Endothelial cell of umbilical vein (primary cell): ENCODE data around the gene XRCC4. TPM values are rescaled to one million over a fixed set of nuclear protein-coding genes. Genes with fewer than 3 reads are reported as not detected.

Experiments
- BruUV-seq: library from RNA; stranded (reverse); fragments of 400-500 nt; replicated peaks from 2 replicates; lab custom pipeline; 2021; lab: Mats Ljungman, UMichigan
- CTCF ChIA-PET: fragments of 300-600, 350-600 bp; sonication (Branson Sonifier 250); formaldehyde crosslinking; loops from one replicate; lab custom pipeline; 2021; ENCODE audit warnings: antibody characterized with exemption, inconsistent platforms; lab: Charles Lee
- POLR2A ChIA-PET: fragments of 300-600, 350-600 bp; sonication (Branson Sonifier 250); formaldehyde crosslinking; loops from one replicate; lab custom pipeline; 2021; ENCODE audit warnings: antibody characterized with exemption, inconsistent platforms; lab: Charles Lee
- DNase-seq: peaks from one replicate; pipeline ENCODE4 v3.0.0-alpha.2; 2011; ENCODE audit warnings: low read depth, low spot score
- FAIRE-seq: peaks from 2 replicates; lab custom pipeline; 2011; peaks lifted over from hg19 to GRCh38; lab: Jason Lieb, UNC
- H2AFZ ChIP-seq: 2 replicates; pipeline ENCODE4 v1.6.0; 2012; ENCODE audit warnings: low read depth, low read length, control low read depth, inconsistent platforms
- H3K27ac ChIP-seq: 2 replicates; pipeline ENCODE4 v1.5.1; 2011; ENCODE audit warnings: low read depth, mild to moderate bottlenecking, control low read depth, low read length, moderate library complexity; ENCODE audit not compliant: insufficient read depth
- H3K27me3 ChIP-seq, 2 experiments: 2 replicates each; pipeline versions ENCODE4 v1.6.0 to v1.6.1; 2011; ENCODE audit warnings: low read length in 2 of 2, mixed read lengths in 1 of 2; ENCODE audit not compliant: control insufficient read depth in 2 of 2, insufficient read depth in 2 of 2
- H3K36me3 ChIP-seq, 2 experiments: 2 replicates in 1 of 2; 3 replicates in 1 of 2; pipeline ENCODE4 v1.5.1; 2011; ENCODE audit warnings: low read length in 2 of 2, mild to moderate bottlenecking in 1 of 2, moderate library complexity in 1 of 2; ENCODE audit not compliant: control insufficient read depth in 2 of 2, insufficient read depth in 2 of 2; ENCODE audit errors: extremely low read depth in 1 of 2
- H3K4me1 ChIP-seq: 3 replicates; pipeline ENCODE4 v1.5.1; 2011; ENCODE audit warnings: mild to moderate bottlenecking, low read length; ENCODE audit not compliant: control insufficient read depth, insufficient read depth; ENCODE audit errors: extremely low read depth
- H3K4me2 ChIP-seq: 2 replicates; pipeline ENCODE4 v1.6.1; 2011; ENCODE audit warnings: low read length, control low read depth, mixed read lengths; ENCODE audit not compliant: insufficient read depth
- H3K4me3 ChIP-seq, 3 experiments: fragments of 200-600 bp in 1 of 3; sonication (generic), shearing (Covaris generic) in 1 of 3; replicated peaks in 1 of 3; 2 replicates each; pipeline ENCODE4 v1.5.1; 2011 to 2016; ENCODE audit warnings: control low read depth in 3 of 3, low read length in 3 of 3, mild to moderate bottlenecking in 2 of 3, inconsistent platforms in 1 of 3, low read depth in 1 of 3, moderate library complexity in 1 of 3; ENCODE audit not compliant: insufficient read depth in 1 of 3
- H3K79me2 ChIP-seq: 2 replicates; pipeline ENCODE4 v1.6.0; 2012; ENCODE audit warnings: low read length, inconsistent platforms; ENCODE audit not compliant: control insufficient read depth, insufficient read depth
- H3K9ac ChIP-seq: replicated peaks from 2 replicates; pipeline ENCODE3; 2011; ENCODE audit warnings: low read length, control low read depth; ENCODE audit not compliant: insufficient read depth; ENCODE audit errors: extremely low read depth
- H3K9me1 ChIP-seq: replicated peaks from 3 replicates; pipeline ENCODE4 v1.6.0; 2011; ENCODE audit warnings: mild to moderate bottlenecking, low read length; ENCODE audit not compliant: control insufficient read depth, insufficient read depth; ENCODE audit errors: extremely low read depth
- H3K9me3 ChIP-seq: replicated peaks from 2 replicates; pipeline ENCODE4 v1.5.1; 2012; ENCODE audit warnings: low read length, inconsistent platforms; ENCODE audit not compliant: control insufficient read depth, insufficient read depth
- H4K20me1 ChIP-seq: replicated peaks from 2 replicates; pipeline ENCODE3; 2011; ENCODE audit warnings: mild to moderate bottlenecking, low read length; ENCODE audit not compliant: control insufficient read depth, insufficient read depth; ENCODE audit errors: extremely low read depth
- EZH2 ChIP-seq: IDR thresholded peaks from 2 replicates; pipeline ENCODE4 v1.6.1; 2012; ENCODE audit warnings: borderline replicate concordance, low read depth, mild to moderate bottlenecking, moderate library complexity, low read length, inconsistent platforms; ENCODE audit not compliant: severe bottlenecking
- FOS ChIP-seq: IDR thresholded peaks from 2 replicates; pipeline ENCODE4 v1.6.1; 2011; ENCODE audit warnings: mild to moderate bottlenecking, low read length, moderate library complexity, borderline replicate concordance; ENCODE audit not compliant: insufficient read depth
- GATA2 ChIP-seq: IDR thresholded peaks from 2 replicates; pipeline ENCODE4 v1.7.0; 2011; ENCODE audit warnings: low read depth, mild to moderate bottlenecking, moderate library complexity, mixed read lengths, low read length; ENCODE audit not compliant: insufficient read length, insufficient read depth
- JUN ChIP-seq: IDR thresholded peaks from 2 replicates; pipeline ENCODE4 v1.6.1; 2011; ENCODE audit warnings: borderline replicate concordance, low read depth; ENCODE audit not compliant: insufficient read length, insufficient read depth
- MAX ChIP-seq: IDR thresholded peaks from 2 replicates; pipeline ENCODE4 v1.6.1; 2011; ENCODE audit not compliant: insufficient read depth, insufficient read length
- MYC ChIP-seq: IDR thresholded peaks from one replicate; pipeline ENCODE4 v1.6.1; 2011; ENCODE audit warnings: mild to moderate bottlenecking, low read depth, low read length
- POLR2A ChIP-seq: IDR thresholded peaks from 2 replicates; pipeline ENCODE4 v1.6.1; 2012; ENCODE audit warnings: low read depth, mild to moderate bottlenecking, control low read depth, low read length
- POLR2AphosphoS5 ChIP-seq: IDR thresholded peaks from 2 replicates; pipeline ENCODE4 v1.6.1; 2012; ENCODE audit warnings: low read depth, mild to moderate bottlenecking, control low read depth, low read length, moderate library complexity; ENCODE audit not compliant: insufficient read depth
- dilution Hi-C: fragments of 300-500 bp; cut with MboI; formaldehyde crosslinking; loops from one replicate; pipeline ENCODE4 v1.15.0; 2019; ENCODE audit warnings: low sequenced_read_pairs; ENCODE audit not compliant: extremely low pct_ligation_motif_present
- intact Hi-C: fragments of 100-400 bp; cut with micrococcal nuclease; formaldehyde crosslinking; loops from one replicate; pipeline ENCODE4 v1.10.0; 2022
- polyA plus RNA-seq, 4 experiments: library from polyadenylated mRNA; depleted of rRNA in 3 of 4; stranded (reverse) in 3 of 4; unstranded in 1 of 4; fragments of >200 nt; gene quantifications; 2 replicates each; pipeline versions ENCODE4 v1.2.1 to v1.2.3, GENCODE V29; 2011 to 2012; ENCODE audit warnings: missing spikeins in 1 of 4
- total RNA-seq: library from RNA; stranded (reverse); gene quantifications from 2 replicates; pipeline ENCODE4 v1.2.3, GENCODE V29; 2021
- TF ChIP-seq, protein P1 (sequence below), 2 donors: IDR thresholded peaks; 1 replicate in 1 of 2; 2 replicates in 1 of 2; pipeline ENCODE4 v1.5.1; 2011; ENCODE audit warnings: low read length in 2 of 2, mild to moderate bottlenecking in 2 of 2, moderate library complexity in 2 of 2, control low read depth in 1 of 2, inconsistent platforms in 1 of 2, low read depth in 1 of 2; ENCODE audit not compliant: insufficient read depth in 1 of 2; ENCODE audit errors: extremely low read depth in 1 of 2

Gene XRCC4
- total and polyA plus RNA-seq, 2 donors (not counting 3 experiments of a cell fraction or from before 2014, with no cell fraction given): 1.3 to 7.7 TPM

- DNase-seq: no peak
- H3K9me3 ChIP-seq: no peaks in the 10 kb centered on the region
- CTCF ChIA-PET: no interaction called here
- POLR2A ChIA-PET: no interaction called here
- H3K36me3 ChIP-seq: no peaks in the 10 kb centered on the region
- no peaks in the 10 kb centered on the region for H3K4me1 ChIP-seq
- no peaks in the 10 kb centered on the region for H3K9me1 ChIP-seq
- no peaks in the 10 kb centered on the region for H3K27me3 ChIP-seq
- no peaks in the 10 kb centered on the region for H4K20me1 ChIP-seq
- H3K79me2 ChIP-seq: no peaks in the 10 kb centered on the region
- no peak overlapping the region for H3K4me2 ChIP-seq
- TF ChIP-seq, protein P1, sequence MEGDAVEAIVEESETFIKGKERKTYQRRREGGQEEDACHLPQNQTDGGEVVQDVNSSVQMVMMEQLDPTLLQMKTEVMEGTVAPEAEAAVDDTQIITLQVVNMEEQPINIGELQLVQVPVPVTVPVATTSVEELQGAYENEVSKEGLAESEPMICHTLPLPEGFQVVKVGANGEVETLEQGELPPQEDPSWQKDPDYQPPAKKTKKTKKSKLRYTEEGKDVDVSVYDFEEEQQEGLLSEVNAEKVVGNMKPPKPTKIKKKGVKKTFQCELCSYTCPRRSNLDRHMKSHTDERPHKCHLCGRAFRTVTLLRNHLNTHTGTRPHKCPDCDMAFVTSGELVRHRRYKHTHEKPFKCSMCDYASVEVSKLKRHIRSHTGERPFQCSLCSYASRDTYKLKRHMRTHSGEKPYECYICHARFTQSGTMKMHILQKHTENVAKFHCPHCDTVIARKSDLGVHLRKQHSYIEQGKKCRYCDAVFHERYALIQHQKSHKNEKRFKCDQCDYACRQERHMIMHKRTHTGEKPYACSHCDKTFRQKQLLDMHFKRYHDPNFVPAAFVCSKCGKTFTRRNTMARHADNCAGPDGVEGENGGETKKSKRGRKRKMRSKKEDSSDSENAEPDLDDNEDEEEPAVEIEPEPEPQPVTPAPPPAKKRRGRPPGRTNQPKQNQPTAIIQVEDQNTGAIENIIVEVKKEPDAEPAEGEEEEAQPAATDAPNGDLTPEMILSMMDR (IDR thresholded peaks at IDR 0.05; ENCODE audit: extremely low read depth in 1 of 2, insufficient read depth in 1 of 2, low read depth in 1 of 2, low read length in 2 of 2): no peak
- TF ChIP-seq POLR2AphosphoS5: no peak
- no peak for TF ChIP-seq JUN
- TF ChIP-seq MAX: no peak
- no peak for TF ChIP-seq EZH2
- TF ChIP-seq POLR2A: no peak
- no peak for TF ChIP-seq GATA2
- no peak for TF ChIP-seq MYC
- no peak for TF ChIP-seq FOS
- H3K4me3 ChIP-seq: no peak overlapping the region
- no peak overlapping the region for H3K27ac ChIP-seq
- dilution Hi-C loops: no loop called here
- no peak overlapping the region for H2AFZ ChIP-seq
- intact Hi-C loops: no loop called here
- no peak overlapping the region for H3K9ac ChIP-seq
- BruUV-seq: no TSS peak
- FAIRE-seq: no peak
Measured at GRCh38 chr5:83323557-83324180, 246.3 kb downstream of the XRCC4 start.
